ENCODE data around the gene ABHD12. TPM values are rescaled to one million over a fixed set of nuclear protein-coding genes. Genes with fewer than 3 reads are reported as not detected.

Gene ABHD12
- total RNA-seq, 2 experiments from 2014 or later, result 13.4 to 17.0 TPM

GRCh38 chr20:25300496-25301170, 90.0 kb downstream of the ABHD12 start:
- no peak for ATAC-seq (ENCODE audit: poor library complexity)
- peaks cover 19% of the 10 kb centered on the region for H3K36me3 ChIP-seq (ENCODE audit: insufficient read depth, low read length)
- no peak overlapping the region for H3K27ac Mint-ChIP-seq
- H3K36me3 Mint-ChIP-seq (ENCODE audit: low read depth), result peaks cover 18% of the 10 kb centered on the region
- DNase-seq, result no peak
- no peaks in the 10 kb centered on the region for H3K27me3 Mint-ChIP-seq
- no peak overlapping the region for H3K27ac ChIP-seq (ENCODE audit: low read depth in 1 of 2, low read length in 2 of 2)
- no peaks in the 10 kb centered on the region for H3K27me3 ChIP-seq (ENCODE audit: control insufficient read depth in 1 of 2, insufficient read depth in 2 of 2, low read length in 2 of 2)
- intact Hi-C loops (cut with DNase I, micrococcal nuclease), result no loop called here
- ChIA-PET POLR2A (no interaction called here), CTCF (no interaction called here)
- no peaks in the 10 kb centered on the region for H3K9me3 Mint-ChIP-seq
- no peak for TF ChIP-seq CTCF (IDR thresholded peaks at IDR 0.05)
- no peaks in the 10 kb centered on the region for H3K9me3 ChIP-seq (ENCODE audit: control insufficient read depth in 1 of 2, insufficient read depth in 1 of 2, low read length in 2 of 2)
- no peak overlapping the region for H3K4me3 ChIP-seq (ENCODE audit: low read length)
- no peaks in the 10 kb centered on the region for H3K4me1 ChIP-seq (ENCODE audit: insufficient read depth, low read length)
- H3K4me3 Mint-ChIP-seq, result no peak overlapping the region
- no peaks in the 10 kb centered on the region for H3K4me1 Mint-ChIP-seq (ENCODE audit: low read depth)

GRCh38 chr20:25299806-25300205, 90.8 kb downstream of the ABHD12 start:
- H3K27ac Mint-ChIP-seq, result peak overlapping the region; percentile 49
- no peak for TF ChIP-seq CTCF (IDR thresholded peaks at IDR 0.05)
- H3K4me1 Mint-ChIP-seq (ENCODE audit: low read depth), result no peaks in the 10 kb centered on the region
- CTCF ChIA-PET, result no interaction called here
- DNase-seq (no peak), ATAC-seq (ENCODE audit: poor library complexity) (no peak)
- H3K27me3 Mint-ChIP-seq, result no peaks in the 10 kb centered on the region
- Histone ChIP-seq H3K36me3 (ENCODE audit: insufficient read depth, low read length) (peaks cover 21% of the 10 kb centered on the region), H3K9me3 (ENCODE audit: control insufficient read depth in 1 of 2, insufficient read depth in 1 of 2, low read length in 2 of 2) (no peaks in the 10 kb centered on the region), H3K27ac (ENCODE audit: low read depth in 1 of 2, low read length in 2 of 2) (no peak overlapping the region), H3K27me3 (ENCODE audit: control insufficient read depth in 1 of 2, insufficient read depth in 2 of 2, low read length in 2 of 2) (no peaks in the 10 kb centered on the region), H3K4me3 (ENCODE audit: low read length) (no peak overlapping the region), H3K4me1 (ENCODE audit: insufficient read depth, low read length) (no peaks in the 10 kb centered on the region)
- H3K9me3 Mint-ChIP-seq, result no peaks in the 10 kb centered on the region
- intact Hi-C loops (cut with DNase I, micrococcal nuclease), result loop anchor here in 1 of 2 experiments (10.0 kb wide), 2 partner anchors 105 to 305 kb away; partner anchors contain the start of genes APMAP and ENTPD6
- POLR2A ChIA-PET, result interaction anchor here (1.2 kb wide), 1 partner anchor 105 kb away, joined by 3 read pairs; no protein-coding TSS in a partner anchor
- H3K36me3 Mint-ChIP-seq (ENCODE audit: low read depth), result peaks cover 18% of the 10 kb centered on the region
- H3K4me3 Mint-ChIP-seq, result no peak overlapping the region

GRCh38 chr20:25297141-25297905, 93.3 kb downstream of the ABHD12 start:
- Mint-ChIP-seq H3K27ac (peak overlapping the region; percentile 24), H3K36me3 (ENCODE audit: low read depth) (peaks cover 14% of the 10 kb centered on the region), H3K27me3 (no peaks in the 10 kb centered on the region), H3K4me3 (no peak overlapping the region), H3K9me3 (no peaks in the 10 kb centered on the region), H3K4me1 (ENCODE audit: low read depth) (no peaks in the 10 kb centered on the region)
- Histone ChIP-seq H3K9me3 (ENCODE audit: control insufficient read depth in 1 of 2, insufficient read depth in 1 of 2, low read length in 2 of 2) (no peaks in the 10 kb centered on the region), H3K4me1 (ENCODE audit: insufficient read depth, low read length) (peaks cover 5% of the 10 kb centered on the region), H3K36me3 (ENCODE audit: insufficient read depth, low read length) (peaks cover 25% of the 10 kb centered on the region), H3K27me3 (ENCODE audit: control insufficient read depth in 1 of 2, insufficient read depth in 2 of 2, low read length in 2 of 2) (no peaks in the 10 kb centered on the region), H3K27ac (ENCODE audit: low read depth in 1 of 2, low read length in 2 of 2) (no peak overlapping the region), H3K4me3 (ENCODE audit: low read length) (no peak overlapping the region)
- ATAC-seq (ENCODE audit: poor library complexity), result no peak
- POLR2A ChIA-PET, result no interaction called here
- intact Hi-C loops (cut with DNase I, micrococcal nuclease), result loop anchor here in 1 of 2 experiments (10.0 kb wide), 2 partner anchors 103 to 303 kb away; partner anchors contain the start of genes APMAP and ENTPD6
- CTCF ChIA-PET, result no interaction called here
- DNase-seq, result no peak
- TF ChIP-seq CTCF (IDR thresholded peaks at IDR 0.05), result no peak
